Right cardiac atrium (tissue), 5 donors: ENCODE data around the gene IL17RC. TPM values are rescaled to one million over a fixed set of nuclear protein-coding genes. Genes with fewer than 3 reads are reported as not detected.
A peak's percentile ranks its signal among the peaks of the same experiment; 100 is the strongest.

Source experiments
- ATAC-seq, 2 donors: fragments of 200-7000 bp; cut with Tn5 transposase; one replicate each; pipeline versions ENCODE4 v1.8.0 to v1.9.1; 2020; ENCODE audit warnings: moderate library complexity in 2 of 2, mild to moderate bottlenecking in 1 of 2
- DNase-seq, 3 donors: peaks; one replicate each; pipeline ENCODE4 v3.0.0-alpha.2; 2020
- H3K27ac ChIP-seq: one replicate; pipeline ENCODE4 v1.5.1; 2013; ENCODE audit warnings: mild to moderate bottlenecking, low read length, control low read depth, moderate library complexity
- H3K27me3 ChIP-seq: one replicate; pipeline ENCODE4 v1.6.1; 2013; ENCODE audit not compliant: control insufficient read depth, insufficient read depth
- H3K4me1 ChIP-seq: one replicate; pipeline ENCODE4 v1.6.1; 2013; ENCODE audit warnings: low read length; ENCODE audit not compliant: control insufficient read depth, insufficient read depth
- H3K4me3 ChIP-seq: one replicate; pipeline ENCODE4 v1.5.1; 2013; ENCODE audit warnings: low read length, control low read depth
- H3K9me3 ChIP-seq: one replicate; pipeline ENCODE4 v1.6.1; 2013; ENCODE audit warnings: low read length; ENCODE audit not compliant: control insufficient read depth
- WGBS: extraction: QIAGEN DNeasy Blood & Tissue Kit; methylation state at CpG from one replicate; pipeline ENCODE4 v1.1.7; 2013; 5-methylcytosine and 5-hydroxymethylcytosine counted together
- intact Hi-C, 4 donors: fragments of 100-400 bp; cut with DNase I; formaldehyde crosslinking; loops; one replicate each; pipeline versions ENCODE4 v1.11.0 to v1.14.0; 2022 to 2023
- polyA plus RNA-seq: library from polyadenylated mRNA; stranded (reverse); fragments of 200-250 nt; gene quantifications from one replicate; pipeline ENCODE4 v1.2.3, GENCODE V29; 2013
- total RNA-seq, 4 donors: library from RNA; stranded (reverse); fragmentation: NEBNext Ultra II Directional; extraction: Animal tissue kit (Norgen Biotek cat#: 25700); gene quantifications; one replicate each; pipeline ENCODE4 v1.2.1, GENCODE V29; 2021
- donor health status: healthy with polysubstance abuse.
- donor health status: DM: no; HTN: yes; CAD: no.
- donor health status: DM: no; HTN: no; CAD: no.
- donor health status: DM: no; HTN: yes; CAD: no; lungs with severe emphysema.
- donor health status: DM: yes; HTN: yes; CAD: no.

The IL17RC gene
- total and polyA plus RNA-seq, 5 donors = 35.1 to 48.1 (median 40.4) TPM

DNA sequence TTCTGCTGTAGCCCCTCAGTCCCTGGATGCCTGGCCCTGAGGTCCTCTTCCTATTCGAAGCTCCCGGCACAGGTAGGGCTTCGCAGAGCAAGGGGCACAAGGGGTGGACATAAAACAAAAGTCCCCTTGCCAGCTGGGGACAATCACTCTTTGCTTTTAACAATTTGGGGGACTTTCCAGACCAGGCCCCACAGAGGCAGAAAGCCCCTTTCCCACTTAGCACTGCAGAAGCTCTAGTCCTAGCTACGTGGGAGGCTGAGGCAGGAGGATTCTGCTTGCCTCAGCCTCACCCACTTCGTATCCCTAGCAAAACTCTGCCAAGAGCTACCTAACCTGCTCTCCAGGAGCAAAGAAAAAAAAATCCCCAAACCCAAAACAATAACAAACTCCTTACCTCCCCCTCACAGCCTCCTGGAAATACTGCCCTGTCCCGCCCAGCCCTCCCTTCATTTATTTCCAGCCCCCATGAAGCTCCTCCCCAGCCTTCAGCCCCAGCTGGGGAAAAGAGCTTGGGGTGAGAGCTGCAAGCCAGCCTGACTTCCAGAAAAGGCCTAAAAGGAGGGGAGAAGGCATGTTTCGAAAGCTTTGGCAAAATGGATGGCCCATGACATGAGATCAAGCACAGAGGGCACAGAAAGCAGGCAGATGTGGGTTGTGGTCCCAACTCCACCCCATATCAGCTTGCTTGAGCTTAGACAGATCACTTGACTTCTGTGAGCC lies 36.9 kb upstream of the IL17RC start, which contains the start of gene CIDEC:
TSS of gene CIDEC (minus strand) at position 424 of the 720 bp plus-strand sequence. CDS start 1,767 bp downstream, outside the sequence.
- DNase-seq = no peak
- H3K9me3 ChIP-seq = no peaks in the 10 kb centered on the region
- no peaks in the 10 kb centered on the region for H3K4me1 ChIP-seq
- H3K27me3 ChIP-seq = no peaks in the 10 kb centered on the region
- no peak within 1 kb of the TSS for H3K4me3 ChIP-seq
- no peak within 1 kb of the TSS for H3K27ac ChIP-seq
- intact Hi-C loops = no loop called here
- 85% methylated on average over 7 of the region's 7 CpGs for WGBS
- no peak for ATAC-seq

DNA sequence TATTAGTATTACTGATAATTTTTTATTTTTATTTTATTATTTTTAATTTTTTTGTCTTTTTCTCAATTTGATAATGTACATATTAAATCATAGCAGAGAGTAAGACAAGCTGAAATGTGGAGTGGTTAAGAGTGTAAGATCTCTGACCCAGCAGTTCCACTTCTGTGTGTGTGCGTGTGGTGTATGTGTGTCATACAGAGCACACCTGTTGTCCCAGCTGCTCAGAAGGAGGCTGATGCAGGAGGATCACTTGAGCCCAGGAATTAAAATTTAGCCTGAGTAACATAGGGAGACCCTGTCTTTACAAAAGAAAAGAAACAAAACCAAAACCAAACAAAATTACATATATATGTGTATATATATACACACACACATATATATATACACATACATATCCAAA lies 35.5 kb upstream of the IL17RC start:
- ATAC-seq = no peak
- intact Hi-C loops = no loop called here
- 90% methylated on average over 1 of the region's 1 CpG for WGBS
- DNase-seq = no peak
- Histone ChIP-seq H3K9me3 (no peaks in the 10 kb centered on the region), H3K27me3 (no peaks in the 10 kb centered on the region), H3K4me1 (no peaks in the 10 kb centered on the region), H3K27ac (no peak overlapping the region), H3K4me3 (no peak overlapping the region)

DNA sequence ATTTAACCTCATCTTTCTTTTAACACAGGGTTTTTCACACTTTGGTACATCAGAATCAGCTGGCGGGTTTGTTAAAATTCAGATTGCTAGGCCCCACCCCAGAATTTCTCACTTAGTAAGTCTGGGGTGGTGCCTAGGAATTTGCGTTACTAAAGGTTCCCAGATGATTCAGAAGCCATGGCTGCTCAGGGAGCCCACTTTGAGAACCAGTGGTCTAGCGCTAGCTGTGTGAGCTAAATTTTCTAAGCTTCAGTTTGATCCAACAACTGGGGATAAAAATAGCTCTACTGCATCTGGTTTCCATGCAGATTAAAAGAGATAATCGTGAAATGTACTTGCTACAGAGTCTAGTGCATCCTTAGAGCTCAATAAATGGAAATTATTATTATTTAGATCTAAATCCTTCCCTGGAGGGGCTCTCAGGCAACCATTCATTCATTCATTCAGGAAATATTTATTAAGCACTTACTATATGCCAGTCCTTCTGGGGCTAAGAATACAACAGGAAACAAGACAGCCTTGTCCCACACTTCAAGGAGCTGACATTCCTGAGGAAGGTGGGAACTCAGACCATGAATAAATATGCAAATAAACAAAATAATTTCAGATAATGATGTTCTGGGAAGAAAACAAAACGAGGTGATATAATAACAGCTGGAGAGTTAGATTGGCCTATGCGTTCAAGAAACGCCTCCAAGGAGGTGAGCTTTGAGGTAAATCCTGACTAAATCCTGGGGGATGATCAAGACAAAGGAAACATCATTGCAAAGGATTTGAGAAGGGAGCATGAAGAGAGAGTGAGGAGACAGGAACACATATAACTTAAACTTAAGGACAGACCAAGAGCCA lies 33.0 kb upstream of the IL17RC start:
- ATAC-seq (no peak), DNase-seq (no peak)
- Histone ChIP-seq H3K4me1 (no peaks in the 10 kb centered on the region), H3K9me3 (no peaks in the 10 kb centered on the region), H3K4me3 (no peak overlapping the region), H3K27me3 (no peaks in the 10 kb centered on the region), H3K27ac (no peak overlapping the region)
- intact Hi-C loops = no loop called here
- WGBS = 77% methylated on average over 7 of the region's 7 CpGs

DNA sequence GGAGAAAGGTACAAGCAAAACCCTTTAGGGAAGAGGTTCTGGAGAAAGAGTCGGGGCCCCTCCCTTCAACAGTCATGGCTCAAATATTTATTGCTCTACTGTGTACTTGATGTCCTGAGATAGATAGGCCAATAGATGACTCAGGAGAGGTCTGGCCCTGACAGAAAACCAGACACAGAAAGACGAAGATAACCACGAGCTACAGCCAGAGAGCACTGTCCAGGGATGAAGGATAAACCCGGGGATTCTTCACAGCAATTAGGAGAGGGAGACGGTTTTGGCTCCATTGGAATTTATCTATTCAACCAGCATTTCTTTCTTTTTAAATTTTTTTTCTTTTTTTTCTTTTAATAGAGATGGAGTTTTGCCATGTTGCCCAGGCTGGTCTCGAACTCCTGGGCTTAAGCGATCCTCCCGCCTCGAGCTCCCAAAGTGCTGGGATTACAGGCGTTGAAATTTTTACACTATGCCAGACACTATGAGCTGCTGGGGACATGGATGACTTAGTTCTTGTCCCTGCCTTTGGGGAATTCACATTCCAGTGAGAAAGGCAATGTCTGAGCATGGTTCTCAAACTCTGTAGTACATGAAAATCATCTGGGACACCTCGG lies 32.2 kb upstream of the IL17RC start:
- 71% methylated on average over 11 of the region's 11 CpGs for WGBS
- Histone ChIP-seq H3K4me3 (no peak overlapping the region), H3K9me3 (no peaks in the 10 kb centered on the region), H3K4me1 (no peaks in the 10 kb centered on the region), H3K27me3 (no peaks in the 10 kb centered on the region), H3K27ac (no peak overlapping the region)
- ATAC-seq = peak in 1 of 2 donors; percentile 43
- intact Hi-C loops = no loop called here
- DNase-seq = no peak

DNA sequence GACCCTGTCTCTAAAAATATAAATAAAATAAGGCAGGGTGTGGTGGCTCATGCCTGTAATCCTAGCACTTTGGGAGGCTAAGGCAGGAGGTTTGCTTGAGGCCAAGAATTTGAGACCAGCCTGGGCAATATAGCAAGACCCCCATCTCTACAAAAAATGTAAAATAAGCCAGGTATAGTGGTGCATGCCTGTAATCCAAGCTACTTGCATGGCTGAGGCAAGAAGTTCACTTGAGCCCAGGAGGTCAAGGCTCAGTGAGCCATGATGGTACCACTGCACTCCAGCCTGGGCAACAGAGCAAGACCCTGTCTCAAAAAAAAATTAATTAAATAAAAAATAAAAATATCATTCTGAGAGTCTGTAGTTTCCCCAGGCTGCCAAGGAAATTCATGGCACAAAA lies 30.6 kb upstream of the IL17RC start:
- Histone ChIP-seq H3K4me3 (no peak overlapping the region), H3K27ac (no peak overlapping the region), H3K27me3 (no peaks in the 10 kb centered on the region), H3K9me3 (no peaks in the 10 kb centered on the region), H3K4me1 (no peaks in the 10 kb centered on the region)
- intact Hi-C loops = no loop called here
- ATAC-seq = no peak
- no peak for DNase-seq

DNA sequence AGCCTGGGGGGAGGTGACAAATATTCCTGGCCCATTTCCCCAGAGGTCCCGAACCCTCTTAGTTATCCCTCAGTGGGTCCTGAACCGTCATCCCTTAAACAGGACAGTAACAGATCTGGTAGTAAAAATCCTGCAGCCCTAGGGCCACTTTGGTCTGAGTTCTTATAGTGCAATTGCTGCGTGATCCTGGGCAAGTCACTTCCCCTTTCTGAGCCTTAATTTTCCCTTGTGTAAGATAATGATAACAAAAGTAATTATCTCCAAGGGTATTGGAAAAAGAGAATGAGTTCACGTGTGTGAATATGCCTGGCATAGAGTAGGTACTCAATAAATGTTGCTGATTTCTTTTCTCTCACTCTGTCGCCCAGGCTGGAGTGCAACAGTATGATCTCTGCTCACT lies 29.4 kb upstream of the IL17RC start:
- no peak for ATAC-seq
- intact Hi-C loops = no loop called here

DNA sequence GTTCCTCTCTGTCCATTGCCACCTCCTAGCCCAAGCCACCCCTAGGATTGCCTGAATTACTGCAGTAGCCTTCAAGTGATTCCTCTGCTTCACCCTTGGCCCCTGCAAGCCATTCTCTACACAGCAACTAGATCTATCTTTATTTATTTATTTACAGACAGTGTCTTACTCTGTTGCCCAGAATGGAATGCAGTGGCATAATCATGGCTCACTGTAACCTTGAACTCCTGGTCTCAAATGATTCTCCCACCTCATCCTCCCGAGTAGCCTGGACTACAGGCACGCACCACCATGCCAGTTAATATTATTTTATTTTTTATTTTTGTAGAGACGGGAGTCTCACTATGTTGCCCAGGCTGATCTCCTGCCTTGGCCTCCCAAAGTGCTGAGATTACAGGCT lies 28.4 kb upstream of the IL17RC start:
- H3K4me3 ChIP-seq = no peak overlapping the region
- 86% methylated on average over 3 of the region's 3 CpGs for WGBS
- intact Hi-C loops = no loop called here
- no peak for ATAC-seq
- H3K27ac ChIP-seq = no peak overlapping the region
- H3K27me3 ChIP-seq = no peaks in the 10 kb centered on the region
- peaks cover 2% of the 10 kb centered on the region for H3K4me1 ChIP-seq
- no peak for DNase-seq
- no peaks in the 10 kb centered on the region for H3K9me3 ChIP-seq

More for the DNA sequence above, 29.4 kb upstream of the IL17RC start:
- Histone ChIP-seq H3K9me3 (no peaks in the 10 kb centered on the region), H3K27me3 (no peaks in the 10 kb centered on the region), H3K4me1 (peaks cover 2% of the 10 kb centered on the region), H3K4me3 (no peak overlapping the region), H3K27ac (no peak overlapping the region)
- 80% methylated on average over 5 of the region's 5 CpGs for WGBS
- DNase-seq = no peak

DNA sequence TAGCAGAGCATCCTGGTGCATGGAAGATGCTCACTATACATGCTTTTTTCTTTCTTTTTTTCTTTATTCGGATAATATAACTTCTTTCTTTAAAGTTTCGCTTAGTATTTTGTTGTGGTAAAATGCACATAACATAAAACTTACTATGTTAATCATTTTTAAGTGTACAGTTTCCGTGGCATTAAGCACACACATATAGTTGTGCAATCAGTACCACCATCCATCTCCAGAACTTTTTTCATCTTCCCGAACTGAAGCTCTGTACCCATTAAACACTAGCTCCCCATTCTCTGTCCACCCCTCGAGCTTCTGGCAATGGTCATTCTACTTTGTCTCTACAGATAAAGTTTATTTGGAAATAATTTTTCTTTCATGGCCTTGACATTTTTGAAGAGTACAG lies 27.5 kb upstream of the IL17RC start:
- Histone ChIP-seq H3K27me3 (no peaks in the 10 kb centered on the region), H3K27ac (no peak overlapping the region), H3K4me3 (no peak overlapping the region), H3K9me3 (no peaks in the 10 kb centered on the region), H3K4me1 (peaks cover 2% of the 10 kb centered on the region)
- 76% methylated on average over 5 of the region's 5 CpGs for WGBS
- no peak for DNase-seq
- intact Hi-C loops = no loop called here
- no peak for ATAC-seq

DNA sequence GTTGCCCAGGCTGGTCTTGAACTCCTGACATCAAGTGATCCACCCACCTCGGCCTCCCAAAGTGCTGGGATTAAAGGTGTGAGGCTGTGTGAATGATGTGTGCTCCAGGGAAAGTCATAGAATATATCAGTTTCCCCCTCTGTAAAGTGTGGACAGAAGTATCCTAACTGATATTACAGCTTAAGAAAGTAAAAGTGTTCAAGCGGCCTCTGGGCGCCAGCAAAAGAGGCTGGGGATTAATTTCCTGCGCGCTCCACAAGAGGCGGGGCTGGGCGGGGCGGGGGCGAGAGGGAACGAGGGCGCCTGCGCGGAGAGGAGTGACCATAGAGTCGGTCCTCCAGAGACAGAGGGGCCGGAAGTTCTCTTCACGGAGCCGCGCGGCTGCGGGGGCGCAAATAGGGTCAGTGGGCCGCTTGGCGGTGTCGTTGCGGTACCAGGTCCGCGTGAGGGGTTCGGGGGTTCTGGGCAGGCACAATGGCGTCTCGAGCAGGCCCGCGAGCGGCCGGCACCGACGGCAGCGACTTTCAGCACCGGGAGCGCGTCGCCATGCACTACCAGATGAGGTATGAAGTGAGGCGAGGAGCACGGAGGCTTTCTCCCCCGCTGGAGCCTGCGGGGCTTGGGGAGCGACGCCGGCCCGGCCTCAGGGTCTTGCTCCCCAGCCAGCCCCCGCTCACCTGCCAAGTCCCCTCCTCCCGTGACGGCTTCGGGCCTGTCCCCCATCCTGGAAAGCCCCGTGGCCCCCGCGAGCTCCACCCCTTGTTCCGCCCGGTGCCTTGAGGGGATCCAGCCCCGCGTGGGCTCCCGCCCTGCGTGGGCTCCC lies 26.4 kb upstream of the IL17RC start, which contains the start of gene JAGN1:
TSS of gene JAGN1 (plus strand) at position 362 of the 823 bp plus-strand sequence. CDS start at position 475, 113 bp downstream.
- DNase-seq (peak; percentile 89 to 96 (median 95)), ATAC-seq (peak; percentile 97 to 98)
- no peaks in the 10 kb centered on the region for H3K9me3 ChIP-seq
- WGBS = under 1% methylated on average over 62 of the region's 62 CpGs
- H3K4me3 ChIP-seq = peak within 1 kb of the TSS; percentile 83
- H3K27me3 ChIP-seq = no peaks in the 10 kb centered on the region
- H3K27ac ChIP-seq = peak within 1 kb of the TSS; percentile 89
- H3K4me1 ChIP-seq = peaks cover 2% of the 10 kb centered on the region
- intact Hi-C loops = no loop called here

DNA sequence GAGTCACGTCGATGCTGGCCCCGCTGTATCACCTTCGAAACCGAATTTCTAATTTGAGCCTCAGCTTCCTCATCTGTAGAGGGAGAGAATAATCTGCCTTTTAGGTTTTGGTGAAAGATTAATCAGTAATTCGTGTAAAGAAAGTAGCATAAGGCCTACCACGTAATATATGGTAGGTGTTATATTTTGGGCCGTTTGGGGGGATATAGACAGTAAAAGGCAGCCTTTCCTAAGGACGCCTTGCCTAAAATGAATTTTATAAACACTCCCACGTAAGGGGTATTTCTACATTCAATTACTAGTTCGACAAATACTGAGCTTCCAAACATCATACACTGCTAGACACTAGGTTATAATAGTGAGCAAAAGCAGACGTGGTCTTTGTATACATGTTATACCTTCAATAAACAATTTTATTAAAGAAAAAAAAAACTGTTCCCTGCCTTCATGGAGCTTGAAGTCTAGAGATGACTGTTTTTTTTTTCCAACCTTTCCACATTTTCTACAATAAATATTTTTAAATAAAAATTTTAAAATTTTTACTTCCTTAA lies 25.8 kb upstream of the IL17RC start:
- ATAC-seq (no peak), DNase-seq (no peak)
- Histone ChIP-seq H3K27me3 (no peaks in the 10 kb centered on the region), H3K4me3 (peak overlapping the region; percentile 83), H3K4me1 (peaks cover 2% of the 10 kb centered on the region), H3K27ac (peak overlapping the region; percentile 89), H3K9me3 (no peaks in the 10 kb centered on the region)
- intact Hi-C loops = no loop called here
- WGBS = 10% methylated on average over 12 of the region's 12 CpGs
